ENCODE results near the gene DCXR.

DNA sequence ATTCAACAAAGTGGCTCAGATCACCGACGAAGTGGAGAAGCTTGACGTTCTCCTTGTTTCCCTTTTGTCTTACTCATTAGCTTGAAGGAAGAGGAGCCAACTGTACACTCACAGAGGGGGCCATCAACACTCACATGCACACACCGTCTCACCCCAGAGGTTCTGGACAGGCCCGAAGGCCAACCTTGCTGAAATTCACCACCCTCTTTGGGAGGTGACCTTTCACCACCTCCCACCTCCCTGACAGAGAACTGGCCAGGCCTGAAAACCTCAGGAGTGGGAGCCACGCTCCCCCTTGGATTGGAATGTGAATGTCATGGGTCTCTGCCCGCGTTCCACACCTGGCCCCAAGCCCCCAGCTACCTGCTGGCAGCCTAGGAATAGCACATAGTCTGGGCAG, 2.0 kb downstream of the DCXR start:
- no peak for TF ChIP-seq EZH2 (IDR thresholded peaks at IDR 0.05; ENCODE audit: borderline replicate concordance, low read depth, low read length, poor library complexity, severe bottlenecking)
- TF ChIP-seq, protein P1, sequence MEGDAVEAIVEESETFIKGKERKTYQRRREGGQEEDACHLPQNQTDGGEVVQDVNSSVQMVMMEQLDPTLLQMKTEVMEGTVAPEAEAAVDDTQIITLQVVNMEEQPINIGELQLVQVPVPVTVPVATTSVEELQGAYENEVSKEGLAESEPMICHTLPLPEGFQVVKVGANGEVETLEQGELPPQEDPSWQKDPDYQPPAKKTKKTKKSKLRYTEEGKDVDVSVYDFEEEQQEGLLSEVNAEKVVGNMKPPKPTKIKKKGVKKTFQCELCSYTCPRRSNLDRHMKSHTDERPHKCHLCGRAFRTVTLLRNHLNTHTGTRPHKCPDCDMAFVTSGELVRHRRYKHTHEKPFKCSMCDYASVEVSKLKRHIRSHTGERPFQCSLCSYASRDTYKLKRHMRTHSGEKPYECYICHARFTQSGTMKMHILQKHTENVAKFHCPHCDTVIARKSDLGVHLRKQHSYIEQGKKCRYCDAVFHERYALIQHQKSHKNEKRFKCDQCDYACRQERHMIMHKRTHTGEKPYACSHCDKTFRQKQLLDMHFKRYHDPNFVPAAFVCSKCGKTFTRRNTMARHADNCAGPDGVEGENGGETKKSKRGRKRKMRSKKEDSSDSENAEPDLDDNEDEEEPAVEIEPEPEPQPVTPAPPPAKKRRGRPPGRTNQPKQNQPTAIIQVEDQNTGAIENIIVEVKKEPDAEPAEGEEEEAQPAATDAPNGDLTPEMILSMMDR (conservative IDR thresholded peaks at IDR 0.05; ENCODE audit: low read depth, low read length), result no peak

Data from A673 (cell line).